Caki2 (cell line): ENCODE data around the gene ATP6V0D1. TPM values are rescaled to one million over a fixed set of nuclear protein-coding genes. Genes with fewer than 3 reads are reported as not detected.
"Not testable (repeated sequence)": the region's sequence is repeated elsewhere in the genome, so short reads cannot be mapped to it uniquely, and the experiment has no call there.

Experiments used
- DNase-seq: peaks from one replicate; pipeline ENCODE4 v3.0.0-alpha.2; 2015; ENCODE audit warnings: low read depth
- in situ Hi-C: cut with HindIII; loops from 2 replicates; pipeline ENCODE4 v1.10.0; 2016; ENCODE audit warnings: low sequenced_read_pairs, low pct_unique_long_range_greater_than_20kb, mixed read lengths
- total RNA-seq: library from RNA; depleted of rRNA; stranded (reverse); fragments of >200 nt; shearing (Covaris generic); gene quantifications from 2 replicates; pipeline ENCODE4 v1.2.3, GENCODE V29; 2014; ENCODE audit warnings: low replicate concordance

Gene ATP6V0D1
- total RNA-seq, 1 experiment from 2014 or later = 39.7 TPM

- no peak for DNase-seq
- in situ Hi-C loops = no loop called here
Observed at GRCh38 chr16:67421030-67421429, 59.9 kb downstream of the ATP6V0D1 start.

- DNase-seq = no peak
- in situ Hi-C loops = no loop called here
Observed at GRCh38 chr16:67419931-67420330, 61.0 kb downstream of the ATP6V0D1 start.

GRCh38 chr16:67419502-67419901 is 61.5 kb downstream of the ATP6V0D1 start:
- in situ Hi-C loops = no loop called here
- DNase-seq = no peak

GRCh38 chr16:67417333-67418061 is 63.5 kb downstream of the ATP6V0D1 start:
- in situ Hi-C loops = no loop called here
- no peak for DNase-seq

GRCh38 chr16:67415872-67416793 is 64.8 kb downstream of the ATP6V0D1 start, which contains the start of gene ZDHHC1:
Gene ZDHHC1, minus strand, starts transcription at chr16:67416477. Its CDS starts 8,702 bp downstream, at chr16:67407775.
- in situ Hi-C loops = no loop called here
- DNase-seq = peak; percentile 65

GRCh38 chr16:67415421-67415820 is 65.5 kb downstream of the ATP6V0D1 start:
- in situ Hi-C loops, DNase-seq: not testable (repeated sequence)

GRCh38 chr16:67413978-67414911 is 66.7 kb downstream of the ATP6V0D1 start:
- in situ Hi-C loops = no loop called here
- DNase-seq = no peak

GRCh38 chr16:67412294-67412693 is 68.7 kb downstream of the ATP6V0D1 start:
- in situ Hi-C loops = no loop called here
- no peak for DNase-seq

GRCh38 chr16:67411339-67411738 is 69.6 kb downstream of the ATP6V0D1 start:
- in situ Hi-C loops = no loop called here

GRCh38 chr16:67409631-67410030 is 71.3 kb downstream of the ATP6V0D1 start:
- no peak for DNase-seq
- in situ Hi-C loops = no loop called here

More at GRCh38 chr16:67411339-67411738, 69.6 kb downstream of the ATP6V0D1 start:
- DNase-seq = no peak

GRCh38 chr16:67407788-67408452 is 73.0 kb downstream of the ATP6V0D1 start:
- DNase-seq = no peak
- in situ Hi-C loops = no loop called here

GRCh38 chr16:67407176-67407787 is 73.7 kb downstream of the ATP6V0D1 start:
- in situ Hi-C loops = no loop called here
- DNase-seq = no peak

- in situ Hi-C loops = no loop called here
Observed at GRCh38 chr16:67406111-67406971, 74.6 kb downstream of the ATP6V0D1 start.

GRCh38 chr16:67405336-67405735 is 75.6 kb downstream of the ATP6V0D1 start:
- in situ Hi-C loops = no loop called here
- no peak for DNase-seq

More at GRCh38 chr16:67406111-67406971, 74.6 kb downstream of the ATP6V0D1 start:
- DNase-seq = no peak

- no peak for DNase-seq
- in situ Hi-C loops = no loop called here
Observed at GRCh38 chr16:67404740-67405226, 76.2 kb downstream of the ATP6V0D1 start.

- in situ Hi-C loops = no loop called here
- no peak for DNase-seq
Observed at GRCh38 chr16:67403976-67404555, 76.9 kb downstream of the ATP6V0D1 start.
